A673 (cell line): ENCODE results near the gene DCAF15.

Source experiments
- CTCF ChIP-seq: fragments of 300-800, 200-600 bp; sonication (generic); conservative IDR thresholded peaks from 2 replicates; pipeline ENCODE4 v1.5.1; 2017; ENCODE audit warnings: low read depth, mild to moderate bottlenecking, antibody characterized with exemption, low read length, moderate library complexity, mixed read lengths
- EZH2 ChIP-seq: fragments of 200-600 bp; sonication (generic); IDR thresholded peaks from 2 replicates; pipeline ENCODE4 v1.6.1; 2017; ENCODE audit warnings: borderline replicate concordance, low read depth, mild to moderate bottlenecking, mixed read lengths, antibody characterized with exemption, low read length; ENCODE audit not compliant: poor library complexity, severe bottlenecking

GRCh38 chr19:13985771-13986347, 33.5 kb downstream of the DCAF15 start:
- TF ChIP-seq CTCF (no peak), EZH2 (no peak)
